Activated CD4-positive, alpha-beta T cell treated with anti-CD3 and anti-CD28 coated beads, Interleukin-2, Interleukin-4, amounts not matched to agents 100 ng/mL and 50 ng/mL, durations not matched to agents 16 hours and 8 hours (primary cell): ENCODE data around the gene EXOC1.

Source experiments
- DNase-seq: peaks from one replicate; pipeline ENCODE4 v3.0.0-alpha.2; 2020; ENCODE audit warnings: low spot score

Gene EXOC1

GRCh38 chr4:55851885-55852284 lies 1.6 kb upstream of the EXOC1 start:
- DNase-seq: no peak

- no peak for DNase-seq
Measured at GRCh38 chr4:55854129-55854528, 681 bp downstream of the EXOC1 start.

GRCh38 chr4:55857586-55857985 lies 4.1 kb downstream of the EXOC1 start:
- DNase-seq: no peak

GRCh38 chr4:55859711-55860110 lies 6.3 kb downstream of the EXOC1 start:
- DNase-seq: no peak

GRCh38 chr4:55864577-55865223 lies 11.3 kb downstream of the EXOC1 start:
- no peak for DNase-seq

GRCh38 chr4:55865228-55865806 lies 11.9 kb downstream of the EXOC1 start:
- no peak for DNase-seq

- peak; percentile 47 for DNase-seq
Measured at GRCh38 chr4:55866290-55866907, 13.0 kb downstream of the EXOC1 start.

- peak; percentile 57 for DNase-seq
Measured at GRCh38 chr4:55866973-55867574, 13.6 kb downstream of the EXOC1 start.

GRCh38 chr4:55868581-55869090 lies 15.2 kb downstream of the EXOC1 start:
- no peak for DNase-seq

- no peak for DNase-seq
Measured at GRCh38 chr4:55871299-55871800, 17.9 kb downstream of the EXOC1 start.

GRCh38 chr4:55874831-55875230 lies 21.4 kb downstream of the EXOC1 start:
- DNase-seq: no peak

- no peak for DNase-seq
Measured at GRCh38 chr4:55876387-55876786, 22.9 kb downstream of the EXOC1 start.

GRCh38 chr4:55879224-55879623 lies 25.8 kb downstream of the EXOC1 start:
- no peak for DNase-seq

- no peak for DNase-seq
Measured at GRCh38 chr4:55880652-55881280, 27.3 kb downstream of the EXOC1 start.

- DNase-seq: no peak
Measured at GRCh38 chr4:55884093-55884850, 30.8 kb downstream of the EXOC1 start.

GRCh38 chr4:55884851-55885219 lies 31.4 kb downstream of the EXOC1 start:
- DNase-seq: no peak

GRCh38 chr4:55887594-55887993 lies 34.1 kb downstream of the EXOC1 start:
- no peak for DNase-seq

- no peak for DNase-seq
Measured at GRCh38 chr4:55892156-55892555, 38.7 kb downstream of the EXOC1 start.

- DNase-seq: no peak
Measured at GRCh38 chr4:55896622-55897021, 43.2 kb downstream of the EXOC1 start.

- DNase-seq: no peak
Measured at GRCh38 chr4:55902677-55903076, 49.2 kb downstream of the EXOC1 start.

- DNase-seq: no peak
Measured at GRCh38 chr4:55903577-55903976, 50.1 kb downstream of the EXOC1 start.

GRCh38 chr4:55904576-55904975 lies 51.1 kb downstream of the EXOC1 start:
- no peak for DNase-seq
